Erythroblast (primary cell): ENCODE results near the gene INSRR.
A peak's percentile ranks its signal among the peaks of the same experiment; 100 is the strongest.

Experiments
- DNase-seq, 2 experiments: peaks; one replicate each; lab custom pipeline; 2025; lab: John Stamatoyannopoulos, UW
- GATA1 ChIP-seq: IDR thresholded peaks from 2 replicates; pipeline ENCODE4 v1.6.1; 2011; ENCODE audit warnings: low read depth, mild to moderate bottlenecking, control low read depth, low read length, moderate library complexity
- POLR2A ChIP-seq: IDR thresholded peaks from 2 replicates; pipeline ENCODE4 v1.6.1; 2011; ENCODE audit warnings: mild to moderate bottlenecking, low read length

Gene INSRR

DNA sequence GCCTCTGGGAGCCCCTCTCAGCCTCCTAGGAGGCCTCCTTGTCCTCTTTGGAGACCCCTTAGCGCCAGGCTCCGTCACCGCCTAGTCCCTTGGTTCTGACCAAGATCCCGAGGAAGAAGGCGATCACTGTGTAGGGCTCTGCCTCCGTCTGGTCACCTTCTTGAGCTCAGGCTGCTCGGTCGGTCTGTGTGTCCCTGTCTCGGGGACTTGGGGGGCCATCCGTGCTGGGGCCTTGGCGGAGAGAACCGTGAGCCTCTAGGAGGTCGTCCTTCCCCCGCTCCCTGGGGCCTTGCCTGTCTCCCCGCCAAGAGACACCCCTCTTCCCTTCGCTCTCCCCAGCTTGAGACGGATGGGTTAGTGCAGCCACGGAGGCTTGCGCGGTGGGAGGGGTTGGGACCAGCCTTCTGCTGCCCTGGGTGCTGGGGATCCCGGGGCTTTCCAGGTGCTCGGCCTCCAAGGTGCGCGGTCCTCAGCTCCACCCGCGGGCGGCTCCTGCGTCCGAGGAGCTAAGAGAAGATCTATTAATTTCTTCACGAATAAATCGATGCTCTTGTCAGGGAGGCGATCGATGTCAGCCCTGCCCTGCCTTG lies 701 bp upstream of the INSRR start:
- TF ChIP-seq GATA1 = no peak
- TF ChIP-seq POLR2A = no peak
- DNase-seq = peak; percentile 30 to 40

DNA sequence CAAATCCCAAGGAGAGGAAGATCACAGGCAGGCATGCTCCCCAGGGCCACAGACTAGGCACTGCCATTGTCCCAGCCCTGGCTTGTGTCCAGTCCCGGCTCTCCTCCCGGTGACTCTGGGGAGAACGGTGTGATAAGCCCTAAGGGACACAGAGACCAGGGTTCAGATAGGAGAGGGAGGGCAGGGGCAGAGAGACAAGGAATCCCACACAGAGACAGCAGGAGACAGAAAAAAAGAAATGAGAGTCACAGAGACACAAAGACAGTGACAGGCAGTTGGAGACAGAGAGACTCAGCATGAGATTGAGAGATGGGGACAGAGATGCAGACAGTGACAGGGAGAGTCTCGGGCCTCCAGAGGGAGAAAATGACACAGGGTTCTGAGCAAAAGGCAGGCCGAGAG lies 361 bp downstream of the INSRR start:
- TF ChIP-seq GATA1 (no peak), POLR2A (no peak)
- DNase-seq = peak in 1 of 2 experiments; percentile 37

DNA sequence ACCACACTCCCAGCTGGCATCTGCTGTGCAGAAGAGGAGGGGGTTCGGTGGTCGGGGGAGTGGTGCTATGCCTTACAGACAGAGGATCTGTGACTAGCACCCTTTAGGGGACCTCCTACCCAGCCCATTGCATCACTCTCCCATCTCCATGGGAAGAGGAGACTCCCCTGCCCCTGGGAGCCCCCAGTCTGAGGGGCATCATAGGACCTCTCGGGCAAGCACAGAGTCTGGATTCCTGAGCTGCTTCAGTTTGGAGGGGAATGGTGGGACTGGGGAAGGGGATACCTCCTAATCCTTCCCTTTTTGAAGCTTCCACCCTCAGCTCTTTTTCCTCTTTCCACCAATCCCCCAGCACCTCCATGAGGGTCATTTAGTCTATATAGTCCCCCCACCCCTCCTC lies 1.4 kb downstream of the INSRR start:
- no peak for DNase-seq
- TF ChIP-seq GATA1 (no peak), POLR2A (no peak)

DNA sequence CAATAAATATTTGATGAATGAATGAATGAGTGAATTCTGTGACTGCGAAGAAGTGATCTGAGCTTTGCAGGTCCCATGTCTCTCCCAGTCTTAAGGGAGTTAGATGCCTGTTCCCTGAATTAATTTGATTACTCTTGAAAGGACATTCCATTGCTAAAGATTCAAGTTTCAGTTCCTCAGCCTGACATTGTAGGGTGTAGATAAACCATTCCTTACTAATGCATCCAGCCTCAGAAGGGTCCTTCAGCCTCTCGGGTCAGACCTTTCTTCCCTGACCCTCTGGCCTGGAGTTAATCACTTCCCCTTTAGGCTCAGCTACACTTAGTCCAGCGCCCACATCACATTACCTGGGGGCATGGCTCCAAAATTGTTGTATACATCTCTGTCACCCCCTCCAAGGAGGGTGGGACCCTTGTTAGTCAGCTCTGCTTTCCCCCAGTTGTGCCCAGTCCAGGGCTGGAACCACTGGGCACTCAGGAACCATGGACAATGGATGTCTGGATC lies 2.6 kb downstream of the INSRR start:
- no peak for DNase-seq
- TF ChIP-seq GATA1 (no peak), POLR2A (no peak)

DNA sequence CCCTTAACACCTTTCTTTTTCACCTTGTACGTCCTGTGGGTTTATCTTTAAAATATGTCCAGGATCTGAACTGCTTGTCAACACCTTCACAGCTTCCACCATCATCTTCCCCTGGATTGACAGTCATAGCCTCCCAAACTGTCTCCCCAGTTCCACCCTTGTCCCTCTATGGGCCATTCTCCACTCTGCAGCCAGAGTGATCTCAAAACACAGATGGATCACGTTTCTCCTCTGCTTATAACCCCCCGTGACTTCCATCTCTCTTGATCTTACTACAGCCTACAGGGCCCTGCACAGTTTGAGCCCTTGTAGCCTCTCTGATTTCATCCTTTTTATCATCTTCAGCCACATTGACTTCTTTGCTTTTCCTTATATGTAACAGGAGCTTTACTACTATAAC lies 4.3 kb downstream of the INSRR start:
- no peak for DNase-seq
- TF ChIP-seq POLR2A (no peak), GATA1 (no peak)

DNA sequence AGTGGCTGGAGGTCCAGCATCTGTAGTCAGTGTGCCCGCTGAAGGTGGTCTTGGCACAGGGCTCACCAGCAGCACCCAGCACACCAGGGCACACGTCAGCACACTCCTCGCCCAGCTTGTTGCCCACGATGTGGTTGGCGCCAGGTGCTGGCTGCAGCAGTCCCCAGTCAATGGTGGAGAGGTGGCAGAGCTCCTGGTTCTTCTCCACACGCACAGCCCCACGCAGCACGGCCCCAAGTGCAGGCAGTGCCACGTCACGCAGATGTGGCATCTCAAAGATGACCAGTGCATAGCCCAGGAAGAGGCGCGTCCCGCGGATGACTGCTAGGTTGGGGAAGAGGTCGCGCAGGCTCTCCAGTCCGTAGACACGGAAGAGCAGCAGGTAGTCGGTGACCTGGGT lies 5.2 kb downstream of the INSRR start:
- TF ChIP-seq GATA1 = no peak
- no peak for TF ChIP-seq POLR2A
- no peak for DNase-seq

DNA sequence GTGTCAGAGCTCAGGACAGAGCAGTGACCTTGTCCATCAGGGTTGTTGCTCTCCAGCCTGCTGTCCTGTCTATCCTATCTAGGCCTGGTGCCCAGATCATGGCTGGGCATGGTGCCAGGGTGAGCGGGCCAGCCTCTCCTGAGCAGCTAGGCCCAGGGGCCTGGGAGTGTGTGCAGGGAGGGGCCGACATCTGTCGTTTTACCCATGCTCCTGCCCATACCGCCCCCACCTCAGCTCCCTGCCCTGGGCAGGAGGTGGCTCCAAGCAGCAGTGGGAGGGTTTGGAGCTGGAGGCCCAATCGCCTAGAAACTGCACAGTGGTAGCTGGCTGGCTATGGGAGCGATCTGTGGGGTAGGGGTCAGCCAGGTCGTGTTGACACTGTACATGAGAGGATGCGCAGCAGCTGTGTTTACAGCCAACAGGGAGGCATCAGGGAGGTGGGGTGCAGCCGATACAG lies 6.5 kb downstream of the INSRR start:
- no peak for DNase-seq
- no peak for TF ChIP-seq GATA1
- TF ChIP-seq POLR2A = no peak

DNA sequence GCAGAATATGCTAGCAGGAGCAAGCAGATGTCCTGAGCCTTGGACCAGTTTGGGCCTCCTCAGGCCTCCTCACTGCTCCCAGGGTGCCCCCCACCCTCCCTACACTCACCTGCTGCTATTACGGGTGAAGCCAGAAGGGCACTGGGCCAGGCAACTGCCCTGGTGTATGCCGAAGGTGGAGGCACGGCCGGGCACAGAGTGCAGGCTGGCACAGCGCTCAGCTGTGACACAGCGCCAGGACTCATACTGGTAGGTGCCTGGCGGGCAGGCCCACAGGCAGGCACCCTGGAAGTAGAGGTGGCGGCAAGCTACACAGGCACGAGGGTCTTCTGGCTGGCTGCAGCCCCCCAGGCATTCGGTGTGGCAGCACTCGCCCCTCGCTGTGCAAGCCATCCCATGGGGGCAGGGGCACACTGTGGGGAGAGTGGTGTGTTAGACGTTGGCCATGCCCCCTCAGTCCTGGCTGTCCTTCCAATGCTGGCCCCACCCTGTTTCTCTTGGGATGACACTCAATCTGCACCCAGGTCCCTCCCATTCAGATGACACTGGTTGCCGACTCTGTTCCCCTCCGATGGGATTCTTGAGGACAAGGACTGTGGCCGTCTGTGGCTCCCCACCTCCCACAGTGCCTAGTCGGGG lies 7.0 kb downstream of the INSRR start:
- TF ChIP-seq GATA1 (no peak), POLR2A (no peak)
- no peak for DNase-seq

DNA sequence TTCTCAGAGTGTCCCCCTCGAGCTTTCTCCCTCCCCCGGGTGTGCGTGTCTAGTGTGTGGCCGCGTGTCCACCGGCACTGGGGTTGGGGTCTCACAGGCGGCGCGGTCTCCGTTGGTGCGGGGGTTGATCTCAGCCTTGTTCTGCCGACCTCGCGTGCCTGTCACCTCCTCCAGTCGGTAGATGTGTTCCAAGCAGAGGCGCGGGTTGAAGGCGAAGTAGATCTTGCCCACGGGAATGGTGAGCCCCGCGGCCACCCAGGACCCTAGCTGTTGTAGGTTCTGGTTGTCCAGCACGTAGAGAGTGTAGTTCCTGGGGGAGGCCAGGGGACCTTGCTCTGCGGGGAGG lies 9.8 kb downstream of the INSRR start:
- DNase-seq = no peak
- TF ChIP-seq GATA1 (no peak), POLR2A (no peak)

DNA sequence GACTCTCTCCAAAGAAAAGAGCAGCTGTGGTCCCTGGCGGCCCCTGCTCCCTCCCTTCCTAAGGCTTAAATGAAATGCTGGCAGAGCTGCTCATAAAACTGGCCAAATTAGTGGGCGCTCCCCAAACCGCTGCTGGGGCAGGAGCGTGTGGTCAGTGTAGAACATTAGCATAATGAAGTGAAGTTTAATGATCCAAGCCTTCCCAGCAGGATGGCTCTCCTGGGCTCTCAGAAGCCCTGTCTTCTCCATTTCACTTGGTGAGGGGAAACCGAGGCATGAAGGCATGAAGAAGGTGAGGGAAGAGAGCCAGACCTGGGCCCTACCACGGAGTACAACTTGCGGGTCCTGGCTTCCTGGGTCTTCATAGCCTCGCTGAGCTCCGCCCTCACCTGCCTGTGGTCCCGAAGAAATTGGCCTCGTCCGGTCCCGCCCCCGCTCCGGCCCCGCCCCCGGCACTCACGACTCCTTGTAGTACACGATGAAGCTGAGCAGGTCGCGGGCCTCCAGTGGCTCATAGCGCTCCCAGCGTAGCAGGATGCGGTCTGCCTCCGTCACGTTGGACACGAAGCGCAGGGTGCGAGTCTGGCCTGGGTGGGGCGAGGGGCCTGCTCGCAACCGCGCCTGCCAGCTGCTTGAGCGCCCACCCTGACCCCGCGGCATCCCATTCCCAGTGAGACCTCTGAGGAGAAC lies 10.3 kb downstream of the INSRR start:
- DNase-seq = no peak
- TF ChIP-seq GATA1 (no peak), POLR2A (no peak)

DNA sequence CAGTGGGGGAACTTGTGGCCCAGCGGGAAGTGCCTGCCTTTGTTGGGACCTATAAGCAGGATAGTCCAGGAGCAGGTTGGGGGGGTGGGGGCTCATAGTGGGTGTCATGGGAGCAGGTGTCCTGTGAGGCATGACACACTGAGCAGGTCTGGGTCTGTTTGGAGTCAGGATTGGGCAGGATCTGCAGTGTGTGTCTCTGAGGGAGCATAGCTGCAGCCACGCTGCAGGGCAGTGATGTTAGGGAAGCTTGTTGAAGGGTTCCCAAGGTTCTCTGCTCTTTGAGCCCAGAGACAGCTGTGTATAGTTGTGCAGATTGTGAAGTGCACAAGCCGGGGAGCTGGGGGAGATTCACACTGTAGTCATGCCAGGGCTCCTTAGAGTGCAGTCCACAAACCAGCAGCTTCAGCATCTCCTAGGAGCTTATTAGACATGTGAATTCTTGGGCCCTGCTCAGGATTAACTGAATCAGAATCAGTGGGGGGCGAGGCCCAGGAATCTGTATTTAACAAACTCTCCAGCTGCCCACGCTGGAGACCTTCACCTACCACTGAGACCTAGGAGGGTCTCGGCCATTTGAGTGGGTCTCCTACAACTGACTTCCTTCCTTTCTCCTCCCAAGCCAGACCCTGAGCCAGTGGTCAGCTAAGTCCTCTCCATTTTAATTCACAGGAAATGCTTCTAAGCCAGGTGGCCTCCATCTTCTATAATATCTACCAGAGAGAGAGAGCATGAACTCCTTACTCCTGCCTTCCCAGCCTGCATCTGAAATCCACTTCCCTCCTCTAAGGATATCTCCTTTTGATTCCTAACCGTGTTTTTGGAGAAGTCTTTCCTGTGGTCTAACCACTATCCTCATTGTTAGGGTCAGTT lies 11.1 kb downstream of the INSRR start:
- DNase-seq = no peak
- TF ChIP-seq GATA1 (no peak), POLR2A (no peak)

DNA sequence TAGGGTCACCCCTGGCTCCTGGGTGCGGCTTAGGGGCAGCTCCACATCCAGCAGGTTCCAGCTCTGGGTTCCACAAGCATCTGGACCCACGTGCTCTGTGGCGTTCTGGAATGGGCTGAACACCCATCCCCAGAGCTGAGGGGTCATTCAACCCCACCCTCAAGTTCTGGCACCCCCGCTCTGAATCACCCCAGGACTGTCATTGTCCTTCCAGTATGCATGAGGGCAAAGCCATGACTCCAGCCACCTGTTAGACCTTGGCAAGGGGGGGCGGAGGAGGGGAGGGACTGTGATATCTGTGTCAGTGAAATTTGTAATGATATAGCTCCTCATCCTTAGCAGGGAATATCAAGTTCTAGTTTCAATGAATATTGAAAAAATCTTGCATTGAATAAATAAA lies 12.3 kb downstream of the INSRR start:
- TF ChIP-seq GATA1 = no peak
- no peak for TF ChIP-seq POLR2A
- DNase-seq = no peak

DNA sequence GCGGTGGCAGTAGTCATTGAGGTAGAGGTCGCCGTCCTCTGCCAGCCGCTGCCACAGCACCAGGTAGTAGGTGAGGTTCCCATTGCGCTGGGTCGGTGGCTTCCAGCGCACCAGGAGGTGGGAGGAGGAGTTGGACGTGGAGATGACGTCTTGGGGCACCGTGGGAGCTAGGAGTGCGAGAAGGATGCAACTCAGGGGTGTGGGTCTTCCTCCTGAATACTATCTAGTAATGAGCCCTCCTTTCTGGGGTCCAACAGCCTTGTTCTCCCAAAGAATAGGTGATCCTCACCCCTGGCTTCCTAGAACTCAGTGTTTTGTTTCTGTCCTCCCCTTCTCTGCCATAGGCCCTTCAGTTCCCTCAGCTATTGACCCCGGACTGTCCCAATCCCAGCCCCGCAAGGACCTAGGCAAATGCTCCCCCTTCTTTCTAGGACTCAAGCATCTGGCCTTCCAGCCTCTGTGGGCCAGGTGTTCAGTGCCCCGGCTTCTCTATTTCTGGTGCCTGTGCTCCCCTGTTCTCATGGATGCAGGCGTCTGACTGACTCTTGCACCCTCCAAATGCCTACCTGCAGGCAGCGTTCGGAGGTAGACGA lies 12.9 kb downstream of the INSRR start:
- TF ChIP-seq GATA1 (no peak), POLR2A (no peak)

More for the DNA sequence above, 12.9 kb downstream of the INSRR start:
- no peak for DNase-seq
